ENCODE data around the gene NTM.
A peak's percentile ranks its signal among the peaks of the same experiment; 100 is the strongest.

GRCh38 chr11:132123854-132124835 is 753.7 kb downstream of the NTM start:
- TF ChIP-seq CTCF (IDR thresholded peaks at IDR 0.05) (0 out of 2 replicates have a peak, but pooled peaks have one; percentile 9), ZFX (IDR thresholded peaks at IDR 0.05; ENCODE audit: borderline replicate concordance) (no peak)
